Effector memory CD8-positive, alpha-beta T cell (primary cell): Measurements from ENCODE around the gene PTCRA.

Experiments
- ATAC-seq: fragments of 150-1000 bp; cut with Tn5 transposase; replicated peaks from 2 replicates; pipeline ENCODE4 v1.10.0; 2021; ENCODE audit warnings: mild to moderate bottlenecking, moderate library complexity
- DNase-seq, 3 experiments: peaks; one replicate each; pipeline ENCODE4 v3.0.0; 2021
- H3K27ac Mint-ChIP-seq, 2 donors: one replicate each; pipeline ENCODE4 v1.8.0; 2022; ENCODE audit warnings: mild to moderate bottlenecking in 2 of 2, mixed read lengths in 2 of 2, moderate library complexity in 2 of 2
- H3K27me3 Mint-ChIP-seq, 2 donors: one replicate each; pipeline ENCODE4 v1.8.0; 2022; ENCODE audit warnings: mixed read lengths in 2 of 2
- H3K36me3 Mint-ChIP-seq: one replicate; pipeline ENCODE4 v1.8.0; 2022; ENCODE audit warnings: mild to moderate bottlenecking, moderate library complexity, mixed read lengths; ENCODE audit not compliant: insufficient read depth
- H3K4me1 Mint-ChIP-seq, 2 donors: one replicate each; pipeline ENCODE4 v1.8.0; 2022; ENCODE audit warnings: low read depth in 2 of 2, mixed read lengths in 2 of 2
- H3K4me3 Mint-ChIP-seq, 2 donors: one replicate each; pipeline ENCODE4 v1.8.0; 2022; ENCODE audit warnings: mild to moderate bottlenecking in 2 of 2, mixed read lengths in 2 of 2, moderate library complexity in 2 of 2
- H3K9me3 Mint-ChIP-seq, 2 donors: one replicate each; pipeline ENCODE4 v1.8.0; 2022; ENCODE audit warnings: mixed read lengths in 2 of 2

Gene PTCRA

GRCh38 chr6:42916288-42916687 is 435 bp downstream of the PTCRA start:
- DNase-seq (no peak), ATAC-seq (no peak)
- Mint-ChIP-seq H3K9me3 (no peaks in the 10 kb centered on the region), H3K4me3 (no peak overlapping the region), H3K36me3 (no peaks in the 10 kb centered on the region), H3K4me1 (peaks cover 0 to 1% of the 10 kb centered on the region in 2 donors), H3K27me3 (peaks cover 1 to 30% of the 10 kb centered on the region in 2 donors), H3K27ac (no peak overlapping the region)

- Mint-ChIP-seq H3K36me3 (no peaks in the 10 kb centered on the region), H3K9me3 (no peaks in the 10 kb centered on the region), H3K4me1 (no peaks in the 10 kb centered on the region), H3K4me3 (no peak overlapping the region), H3K27me3 (no peaks in the 10 kb centered on the region), H3K27ac (no peak overlapping the region)
- DNase-seq = no peak
- no peak for ATAC-seq
Observed at GRCh38 chr6:42921801-42922200, 5.9 kb downstream of the PTCRA start.

GRCh38 chr6:42923666-42924065 is 7.8 kb downstream of the PTCRA start:
- H3K9me3 Mint-ChIP-seq = no peaks in the 10 kb centered on the region
- H3K36me3 Mint-ChIP-seq = peaks cover under 1% of the 10 kb centered on the region
- H3K27me3 Mint-ChIP-seq = no peaks in the 10 kb centered on the region
- DNase-seq (no peak), ATAC-seq (no peak)
- peaks cover 5% of the 10 kb centered on the region in 2 donors for H3K4me1 Mint-ChIP-seq
- H3K27ac Mint-ChIP-seq = no peak overlapping the region
- no peak overlapping the region for H3K4me3 Mint-ChIP-seq

GRCh38 chr6:42925248-42925857 is 9.5 kb downstream of the PTCRA start:
- no peaks in the 10 kb centered on the region for H3K27me3 Mint-ChIP-seq
- H3K36me3 Mint-ChIP-seq = peaks cover 16% of the 10 kb centered on the region
- H3K4me3 Mint-ChIP-seq = no peak overlapping the region
- H3K4me1 Mint-ChIP-seq = peaks cover 13 to 15% of the 10 kb centered on the region in 2 donors
- H3K9me3 Mint-ChIP-seq = no peaks in the 10 kb centered on the region
- ATAC-seq (no peak), DNase-seq (no peak)
- no peak overlapping the region for H3K27ac Mint-ChIP-seq

GRCh38 chr6:42928986-42929820 is 13.3 kb downstream of the PTCRA start, which contains the start of gene CNPY3:
Gene CNPY3, plus strand, starts transcription at chr6:42929480. Its CDS starts 91 bp downstream, at chr6:42929571.
- DNase-seq (peak; percentile 91 to 92 (median 92)), ATAC-seq (peak; percentile 81)
- H3K27me3 Mint-ChIP-seq = no peaks in the 10 kb centered on the region
- H3K36me3 Mint-ChIP-seq = peaks cover 35% of the 10 kb centered on the region
- H3K27ac Mint-ChIP-seq = peak within 1 kb of the TSS; percentile 97 to 98
- peak within 1 kb of the TSS; percentile 95 to 97 for H3K4me3 Mint-ChIP-seq
- H3K9me3 Mint-ChIP-seq = no peaks in the 10 kb centered on the region
- H3K4me1 Mint-ChIP-seq = peaks cover 42 to 49% of the 10 kb centered on the region in 2 donors

GRCh38 chr6:42929821-42930360 is 14.0 kb downstream of the PTCRA start:
- DNase-seq (peak in 2 of 3 experiments; percentile 40 to 44), ATAC-seq (peak; percentile 32)
- H3K4me1 Mint-ChIP-seq = peaks cover 42 to 50% of the 10 kb centered on the region in 2 donors
- H3K4me3 Mint-ChIP-seq = peak overlapping the region; percentile 95 to 97
- no peaks in the 10 kb centered on the region for H3K27me3 Mint-ChIP-seq
- peaks cover 42% of the 10 kb centered on the region for H3K36me3 Mint-ChIP-seq
- no peaks in the 10 kb centered on the region for H3K9me3 Mint-ChIP-seq
- peak overlapping the region; percentile 97 to 98 for H3K27ac Mint-ChIP-seq

GRCh38 chr6:42932412-42932811 is 16.6 kb downstream of the PTCRA start:
- peaks cover 60% of the 10 kb centered on the region for H3K36me3 Mint-ChIP-seq
- no peaks in the 10 kb centered on the region for H3K27me3 Mint-ChIP-seq
- peaks cover 47 to 55% of the 10 kb centered on the region in 2 donors for H3K4me1 Mint-ChIP-seq
- H3K9me3 Mint-ChIP-seq = no peaks in the 10 kb centered on the region
- peak overlapping the region; percentile 95 to 97 for H3K4me3 Mint-ChIP-seq
- DNase-seq = no peak
- H3K27ac Mint-ChIP-seq = peak overlapping the region; percentile 97 to 98
- no peak for ATAC-seq

- ATAC-seq (no peak), DNase-seq (no peak)
- H3K4me3 Mint-ChIP-seq = peak overlapping the region; percentile 95 to 97
- H3K27ac Mint-ChIP-seq = peak overlapping the region; percentile 97 to 98
- H3K27me3 Mint-ChIP-seq = no peaks in the 10 kb centered on the region
- peaks cover 65% of the 10 kb centered on the region for H3K36me3 Mint-ChIP-seq
- H3K4me1 Mint-ChIP-seq = peaks cover 50 to 59% of the 10 kb centered on the region in 2 donors
- H3K9me3 Mint-ChIP-seq = no peaks in the 10 kb centered on the region
Observed at GRCh38 chr6:42933205-42933604, 17.4 kb downstream of the PTCRA start.

- ATAC-seq (no peak), DNase-seq (no peak)
- Mint-ChIP-seq H3K27me3 (no peaks in the 10 kb centered on the region), H3K27ac (peak overlapping the region in 1 of 2 donors; percentile 69), H3K4me3 (no peak overlapping the region), H3K4me1 (peaks cover 37 to 44% of the 10 kb centered on the region in 2 donors), H3K36me3 (peaks cover 61% of the 10 kb centered on the region), H3K9me3 (no peaks in the 10 kb centered on the region)
Observed at GRCh38 chr6:42935322-42935721, 19.5 kb downstream of the PTCRA start.

- no peaks in the 10 kb centered on the region for H3K9me3 Mint-ChIP-seq
- no peak for ATAC-seq
- peaks cover 29 to 35% of the 10 kb centered on the region in 2 donors for H3K4me1 Mint-ChIP-seq
- peaks cover 68% of the 10 kb centered on the region for H3K36me3 Mint-ChIP-seq
- DNase-seq = no peak
- H3K27ac Mint-ChIP-seq = peak overlapping the region in 1 of 2 donors; percentile 33
- H3K4me3 Mint-ChIP-seq = no peak overlapping the region
- no peaks in the 10 kb centered on the region for H3K27me3 Mint-ChIP-seq
Observed at GRCh38 chr6:42936398-42936797, 20.5 kb downstream of the PTCRA start.

GRCh38 chr6:42937548-42938427 is 21.9 kb downstream of the PTCRA start:
- Mint-ChIP-seq H3K27ac (peak overlapping the region in 1 of 2 donors; percentile 33), H3K4me3 (no peak overlapping the region), H3K27me3 (no peaks in the 10 kb centered on the region), H3K9me3 (no peaks in the 10 kb centered on the region), H3K4me1 (peaks cover 18 to 23% of the 10 kb centered on the region in 2 donors), H3K36me3 (peaks cover 63% of the 10 kb centered on the region)
- DNase-seq (no peak), ATAC-seq (no peak)

GRCh38 chr6:42938428-42938796 is 22.6 kb downstream of the PTCRA start:
- Mint-ChIP-seq H3K27ac (peak overlapping the region; percentile 16 to 69), H3K4me3 (no peak overlapping the region), H3K9me3 (no peaks in the 10 kb centered on the region), H3K27me3 (no peaks in the 10 kb centered on the region), H3K36me3 (peaks cover 62% of the 10 kb centered on the region), H3K4me1 (peaks cover 12 to 17% of the 10 kb centered on the region in 2 donors)
- DNase-seq = no peak
- ATAC-seq = no peak
